Measurements from ENCODE around the gene TMEM253. TPM values are rescaled to one million over a fixed set of nuclear protein-coding genes. Genes with fewer than 3 reads are reported as not detected.

TMEM253 gene
- total RNA-seq, 4 donors from 2014 or later = 9.1 to 140 (median 124) TPM

- H3K27ac ChIP-seq = no peak overlapping the region
- TF ChIP-seq CTCF (IDR thresholded peaks at IDR 0.05) = no peak
- TF ChIP-seq POLR2A (IDR thresholded peaks at IDR 0.05) = no peak
- no peaks in the 10 kb centered on the region for H3K36me3 ChIP-seq
- H3K4me3 ChIP-seq = no peak overlapping the region
- no peaks in the 10 kb centered on the region for H3K9me3 ChIP-seq
- no peaks in the 10 kb centered on the region for H3K27me3 ChIP-seq
- DNase-seq = no peak
- no peaks in the 10 kb centered on the region for H3K4me1 ChIP-seq
Observed at GRCh38 chr14:21133901-21134300, 33.0 kb downstream of the TMEM253 start.

GRCh38 chr14:21136024-21136423, 35.2 kb downstream of the TMEM253 start:
- TF ChIP-seq POLR2A (IDR thresholded peaks at IDR 0.05) (no peak), CTCF (IDR thresholded peaks at IDR 0.05) (peak; percentile 26 to 75 (median 52))
- no peaks in the 10 kb centered on the region for H3K27me3 ChIP-seq
- no peak overlapping the region for H3K27ac ChIP-seq
- no peak for DNase-seq
- H3K4me3 ChIP-seq = no peak overlapping the region
- H3K9me3 ChIP-seq = no peaks in the 10 kb centered on the region
- no peaks in the 10 kb centered on the region for H3K4me1 ChIP-seq
- H3K36me3 ChIP-seq = no peaks in the 10 kb centered on the region

GRCh38 chr14:21142357-21142756, 41.5 kb downstream of the TMEM253 start:
- H3K4me1 ChIP-seq = no peaks in the 10 kb centered on the region
- H3K36me3 ChIP-seq = no peaks in the 10 kb centered on the region
- H3K4me3 ChIP-seq = no peak overlapping the region
- H3K9me3 ChIP-seq = peaks cover 0 to 6% (median 0%) of the 10 kb centered on the region in 4 donors
- H3K27me3 ChIP-seq = no peaks in the 10 kb centered on the region
- no peak for TF ChIP-seq POLR2A (IDR thresholded peaks at IDR 0.05)
- no peak for TF ChIP-seq CTCF (IDR thresholded peaks at IDR 0.05)
- no peak for DNase-seq
- no peak overlapping the region for H3K27ac ChIP-seq

GRCh38 chr14:21145437-21145836, 44.6 kb downstream of the TMEM253 start:
- Histone ChIP-seq H3K4me3 (no peak overlapping the region), H3K27me3 (no peaks in the 10 kb centered on the region), H3K9me3 (peaks cover 0 to 6% (median 0%) of the 10 kb centered on the region in 4 donors), H3K36me3 (no peaks in the 10 kb centered on the region), H3K27ac (no peak overlapping the region), H3K4me1 (no peaks in the 10 kb centered on the region)
- no peak for TF ChIP-seq POLR2A (IDR thresholded peaks at IDR 0.05)
- no peak for TF ChIP-seq CTCF (IDR thresholded peaks at IDR 0.05)
- no peak for DNase-seq

- no peaks in the 10 kb centered on the region for H3K4me1 ChIP-seq
- DNase-seq = no peak
- TF ChIP-seq CTCF (IDR thresholded peaks at IDR 0.05) (no peak), POLR2A (IDR thresholded peaks at IDR 0.05) (no peak)
- no peaks in the 10 kb centered on the region for H3K36me3 ChIP-seq
- no peak overlapping the region for H3K27ac ChIP-seq
- H3K9me3 ChIP-seq = peaks cover 0 to 6% (median 0%) of the 10 kb centered on the region in 4 donors
- no peaks in the 10 kb centered on the region for H3K27me3 ChIP-seq
- no peak overlapping the region for H3K4me3 ChIP-seq
Observed at GRCh38 chr14:21149641-21150367, 48.9 kb downstream of the TMEM253 start.

Small RNA genes lying within 50 kb of the gene (small RNA-seq; reads per million reads assigned to genes)
- 0 reads per million in 2 donors for gene RNU6-252P

Other genes starting within 250 kb of the TMEM253 start
- not detected for gene RNASE3, start 209.7 kb upstream of the TMEM253 start, total RNA-seq
- not detected for gene RNASE2, start 145.6 kb upstream of the TMEM253 start, total RNA-seq
- 100 to 1,000 TPM; 118 to 166 (median 124) TPM for gene METTL17, start 111.1 kb upstream of the TMEM253 start, total RNA-seq
- gene SLC39A2, start 101.8 kb upstream of the TMEM253 start, total RNA-seq = 1 to 10 TPM in 2 of 4 donors, not detected in 2; 1.0 to 1.1 TPM
- gene NDRG2, start 76.0 kb upstream of the TMEM253 start, total RNA-seq = 100 to 1,000 TPM in 3 of 4 donors, 10 to 100 TPM in 1; 85.6 to 137 (median 127) TPM
- not detected for gene TPPP2, start 70.8 kb upstream of the TMEM253 start, total RNA-seq
- not detected for gene RNASE13, start 66.3 kb upstream of the TMEM253 start, total RNA-seq
- not detected for gene RNASE7, start 58.7 kb upstream of the TMEM253 start, total RNA-seq
- not detected for gene RNASE8, start 43.2 kb upstream of the TMEM253 start, total RNA-seq
- 10 to 100 TPM; 19.8 to 57.8 (median 34.6) TPM for gene ARHGEF40, start 30.8 kb upstream of the TMEM253 start, total RNA-seq
- 10 to 100 TPM; 41.3 to 68.8 (median 63.2) TPM for gene ZNF219, start 2.4 kb upstream of the TMEM253 start, total RNA-seq
- gene OR5AU1, start 55.0 kb downstream of the TMEM253 start, total RNA-seq = not detected
- gene HNRNPC, start 168.4 kb downstream of the TMEM253 start, total RNA-seq = 100 to 1,000 TPM; 201 to 392 (median 259) TPM
- gene RPGRIP1, start 179.0 kb downstream of the TMEM253 start, total RNA-seq = 1 to 10 TPM in 1 of 4 donors, under 1 TPM in 1, not detected in 2; 0.40 to 3.3 TPM

Measured in Peyer's patch (tissue), 4 donors.